ENCODE results near the gene PDZD2. TPM values are rescaled to one million over a fixed set of nuclear protein-coding genes. Genes with fewer than 3 reads are reported as not detected.
"Not testable (repeated sequence)": the region's sequence is repeated elsewhere in the genome, so short reads cannot be mapped to it uniquely, and the experiment has no call there.

The PDZD2 gene
- total RNA-seq, 1 donor from 2014 or later: 0.65 TPM

DNA sequence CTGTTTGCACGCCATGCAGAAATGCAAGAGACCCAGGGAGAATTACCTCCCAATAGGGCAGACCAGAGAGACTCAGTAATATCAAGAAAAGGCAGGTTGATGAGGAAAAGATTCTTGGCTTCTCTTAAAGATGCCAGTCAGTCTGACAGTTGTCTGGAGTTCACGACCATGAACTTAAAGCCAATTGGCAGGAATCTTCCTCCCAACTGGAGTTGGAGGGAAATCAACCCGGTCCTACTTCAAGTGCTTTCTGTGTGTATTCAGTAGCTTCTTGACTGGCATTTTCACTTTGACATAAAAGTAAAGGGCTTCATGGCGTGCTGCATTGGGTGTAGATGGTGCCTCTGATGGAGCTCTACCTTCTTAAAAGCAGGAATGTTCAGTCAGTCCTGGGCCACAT lies 390.9 kb downstream of the PDZD2 start:
- Mint-ChIP-seq H3K27ac (ENCODE audit: unreplicated experiment) (no peak overlapping the region), H3K9me3 (no peaks in the 10 kb centered on the region), H3K4me3 (no peak overlapping the region), H3K4me1 (peaks cover 51% of the 10 kb centered on the region), H3K36me3 (ENCODE audit: low read depth) (no peaks in the 10 kb centered on the region), H3K27me3 (ENCODE audit: low read depth) (no peaks in the 10 kb centered on the region)
- TF ChIP-seq CTCF (conservative IDR thresholded peaks at IDR 0.05): no peak
- no peak for DNase-seq (ENCODE audit: low read depth, low spot score)

GRCh38 chr5:32030222-32030621 lies 391.3 kb downstream of the PDZD2 start:
- Mint-ChIP-seq H3K27ac (ENCODE audit: unreplicated experiment) (no peak overlapping the region), H3K4me1 (peaks cover 47% of the 10 kb centered on the region), H3K4me3 (no peak overlapping the region), H3K36me3 (ENCODE audit: low read depth) (no peaks in the 10 kb centered on the region), H3K9me3 (no peaks in the 10 kb centered on the region), H3K27me3 (ENCODE audit: low read depth) (no peaks in the 10 kb centered on the region)
- no peak for DNase-seq (ENCODE audit: low read depth, low spot score)
- TF ChIP-seq CTCF (conservative IDR thresholded peaks at IDR 0.05): no peak

DNA sequence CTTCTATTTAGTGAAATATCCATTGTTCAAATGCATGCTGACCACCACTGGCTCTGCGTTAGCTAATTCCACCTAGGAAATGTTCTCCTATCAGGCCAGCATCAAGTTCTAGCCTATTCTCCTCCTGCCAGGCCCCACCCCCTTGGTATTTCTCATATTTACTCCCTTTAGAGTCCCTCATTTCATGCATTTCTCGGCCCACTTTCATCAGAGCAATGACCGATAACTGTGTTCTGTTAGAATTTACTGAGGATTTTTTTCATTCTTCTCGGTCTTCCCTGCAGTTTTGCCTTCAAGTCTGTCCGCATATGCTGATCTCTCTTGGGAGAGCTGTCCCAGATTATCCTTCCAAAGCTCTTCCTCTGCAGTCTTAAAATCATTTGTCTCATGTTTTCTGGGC lies 391.8 kb downstream of the PDZD2 start:
- Mint-ChIP-seq H3K27ac (ENCODE audit: unreplicated experiment) (no peak overlapping the region), H3K27me3 (ENCODE audit: low read depth) (no peaks in the 10 kb centered on the region), H3K4me3 (no peak overlapping the region), H3K4me1 (peaks cover 47% of the 10 kb centered on the region), H3K36me3 (ENCODE audit: low read depth) (no peaks in the 10 kb centered on the region), H3K9me3 (no peaks in the 10 kb centered on the region)
- TF ChIP-seq CTCF (conservative IDR thresholded peaks at IDR 0.05): no peak
- no peak for DNase-seq (ENCODE audit: low read depth, low spot score)

DNA sequence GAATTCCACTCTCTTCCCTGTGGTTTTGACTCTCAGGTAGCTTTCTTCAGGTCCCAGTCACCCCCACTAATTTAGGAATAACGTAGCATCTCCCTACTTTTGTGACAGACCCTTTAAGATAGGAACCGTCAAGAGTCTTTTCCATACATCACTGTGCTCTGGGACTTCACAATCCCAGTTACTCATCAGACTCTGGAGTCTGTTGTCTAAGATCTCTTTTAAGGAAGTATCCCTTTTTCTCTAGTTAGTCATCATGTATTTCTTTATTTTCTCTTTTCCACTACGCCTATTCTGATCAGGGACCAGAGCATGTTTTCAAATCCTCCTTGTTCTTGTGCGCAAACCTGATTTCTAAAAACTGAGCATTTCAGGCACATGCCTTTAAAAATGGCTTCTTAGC lies 392.2 kb downstream of the PDZD2 start:
- no peak for DNase-seq (ENCODE audit: low read depth, low spot score)
- no peaks in the 10 kb centered on the region for H3K27me3 Mint-ChIP-seq (ENCODE audit: low read depth)
- no peak overlapping the region for H3K4me3 Mint-ChIP-seq
- H3K27ac Mint-ChIP-seq (ENCODE audit: unreplicated experiment): no peak overlapping the region
- peaks cover 47% of the 10 kb centered on the region for H3K4me1 Mint-ChIP-seq
- TF ChIP-seq CTCF (conservative IDR thresholded peaks at IDR 0.05): no peak
- no peaks in the 10 kb centered on the region for H3K36me3 Mint-ChIP-seq (ENCODE audit: low read depth)
- no peaks in the 10 kb centered on the region for H3K9me3 Mint-ChIP-seq

- Mint-ChIP-seq H3K27ac (ENCODE audit: unreplicated experiment) (no peak overlapping the region), H3K4me3 (no peak overlapping the region), H3K4me1 (peaks cover 18% of the 10 kb centered on the region), H3K36me3 (ENCODE audit: low read depth) (peaks cover 10% of the 10 kb centered on the region), H3K9me3 (peaks cover 2% of the 10 kb centered on the region), H3K27me3 (ENCODE audit: low read depth) (no peaks in the 10 kb centered on the region)
- no peak for DNase-seq (ENCODE audit: low read depth, low spot score)
- TF ChIP-seq CTCF (conservative IDR thresholded peaks at IDR 0.05): no peak
These were observed 399.6 kb downstream of the PDZD2 start for GRCh38 chr5:32038523-32038922.

- not testable (repeated sequence) for DNase-seq (ENCODE audit: low read depth, low spot score); H3K4me3 Mint-ChIP-seq; H3K27ac Mint-ChIP-seq (ENCODE audit: unreplicated experiment); H3K27me3 Mint-ChIP-seq (ENCODE audit: low read depth); H3K9me3 Mint-ChIP-seq; H3K36me3 Mint-ChIP-seq (ENCODE audit: low read depth)
- H3K4me1 Mint-ChIP-seq: peaks cover 17% of the 10 kb centered on the region
These were observed 400.2 kb downstream of the PDZD2 start for GRCh38 chr5:32039133-32039532.

GRCh38 chr5:32039601-32040000 lies 400.7 kb downstream of the PDZD2 start:
- H3K27me3 Mint-ChIP-seq (ENCODE audit: low read depth); H3K9me3 Mint-ChIP-seq; H3K27ac Mint-ChIP-seq (ENCODE audit: unreplicated experiment); DNase-seq (ENCODE audit: low read depth, low spot score); H3K36me3 Mint-ChIP-seq (ENCODE audit: low read depth); H3K4me3 Mint-ChIP-seq: not testable (repeated sequence)
- peaks cover 22% of the 10 kb centered on the region for H3K4me1 Mint-ChIP-seq

- not testable (repeated sequence) for H3K27me3 Mint-ChIP-seq (ENCODE audit: low read depth); DNase-seq (ENCODE audit: low read depth, low spot score); H3K36me3 Mint-ChIP-seq (ENCODE audit: low read depth); H3K9me3 Mint-ChIP-seq; H3K4me3 Mint-ChIP-seq; H3K27ac Mint-ChIP-seq (ENCODE audit: unreplicated experiment)
- peaks cover 28% of the 10 kb centered on the region for H3K4me1 Mint-ChIP-seq
These were observed 401.3 kb downstream of the PDZD2 start for GRCh38 chr5:32040181-32040695.
